ENCODE results near the gene MZB1. TPM values are rescaled to one million over a fixed set of nuclear protein-coding genes. Genes with fewer than 3 reads are reported as not detected.

The MZB1 gene
- total RNA-seq, 6 donors from 2014 or later: 1.5 to 30.7 (median 15.5) TPM

DNA sequence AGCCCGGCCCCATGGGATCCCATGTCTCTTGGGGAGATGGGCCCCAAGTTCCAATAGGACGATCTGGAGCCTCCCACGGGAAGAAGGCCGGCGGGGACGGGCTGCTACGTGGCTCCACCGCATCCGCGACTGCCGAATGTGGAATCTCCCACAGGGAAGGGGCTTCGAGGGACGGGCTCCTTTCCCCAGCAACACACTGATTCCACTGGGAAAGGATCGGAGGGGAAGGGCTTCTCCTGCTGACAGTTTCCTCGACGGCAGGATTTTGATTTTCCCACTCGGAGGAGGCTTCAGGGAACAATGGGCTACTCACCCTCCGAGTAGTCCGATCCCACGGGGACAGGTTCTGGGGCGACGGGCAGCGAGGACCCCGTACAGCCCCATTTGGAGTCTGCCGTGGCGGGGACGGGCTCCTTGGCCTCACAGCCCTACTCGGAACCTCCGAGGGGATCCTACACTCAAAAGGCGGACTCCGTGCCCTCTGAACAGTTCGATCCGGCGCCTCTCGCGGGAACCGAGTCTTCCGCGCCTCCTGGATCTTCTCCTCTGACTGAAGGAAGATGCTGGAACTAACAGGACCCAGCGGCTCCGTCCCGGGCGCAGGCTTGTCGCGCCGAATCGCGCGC, 3.9 kb upstream of the MZB1 start:
- Histone ChIP-seq H3K27me3 (peaks cover 0 to 31% (median 18%) of the 10 kb centered on the region in 4 donors), H3K9me3 (no peaks in the 10 kb centered on the region), H3K36me3 (no peaks in the 10 kb centered on the region), H3K27ac (peak overlapping the region in 1 of 4 donors; percentile 71), H3K4me3 (peak overlapping the region in 3 of 4 donors; percentile 49 to 65 (median 59)), H3K4me1 (peaks cover 14 to 46% (median 36%) of the 10 kb centered on the region in 4 donors)
- DNase-seq (no peak), ATAC-seq (ENCODE audit: low FRiP score in 2 of 2) (no peak)
- 23 to 26% methylated on average over 10 to 18 of the region's 49 CpGs for WGBS, 2 donors
- TF ChIP-seq POLR2AphosphoS5 (IDR thresholded peaks at IDR 0.05) (no peak), POLR2A (IDR thresholded peaks at IDR 0.05) (no peak), EP300 (IDR thresholded peaks at IDR 0.05) (no peak), CTCF (IDR thresholded peaks at IDR 0.05) (no peak)

DNA sequence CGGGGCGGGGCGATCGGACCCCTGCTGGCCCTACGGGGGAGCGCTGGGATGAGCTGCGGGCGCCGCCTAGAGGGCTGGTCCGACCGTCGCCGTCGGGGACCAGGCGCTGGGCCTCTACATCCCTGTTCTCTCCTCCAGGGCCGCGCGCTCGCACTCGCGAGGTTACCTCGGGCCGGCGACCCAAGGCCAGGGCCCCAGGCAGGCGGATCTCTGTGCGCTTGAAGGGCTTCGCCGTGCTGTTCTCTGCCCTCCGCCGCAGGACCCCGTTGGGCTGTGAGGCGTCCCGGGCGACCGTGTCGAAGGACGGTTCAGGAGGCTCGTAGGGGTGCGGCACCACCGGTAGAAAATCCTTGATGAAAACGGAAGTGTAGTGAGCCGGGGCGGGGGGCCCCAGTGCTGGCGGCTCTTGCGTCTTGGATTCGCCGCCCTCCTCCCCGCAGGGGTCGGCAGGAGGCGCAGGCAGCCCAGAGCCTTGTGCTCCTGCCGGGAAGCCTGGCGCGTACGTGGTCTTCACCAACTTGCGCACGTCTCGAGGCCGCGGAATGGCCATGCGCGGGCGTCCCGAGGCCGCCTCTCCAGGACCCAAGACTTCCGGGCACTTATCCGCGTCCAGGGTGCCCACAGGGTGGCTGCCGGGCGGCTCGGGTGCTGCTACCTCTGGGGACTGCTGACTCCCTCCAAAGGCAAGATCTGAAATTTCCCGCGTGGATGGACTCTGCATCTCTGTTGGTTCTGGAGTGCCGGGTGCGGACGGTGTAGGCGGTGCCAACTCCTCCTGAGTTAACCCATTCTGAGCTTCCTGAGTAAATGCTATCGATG, 3.2 kb upstream of the MZB1 start:
- ATAC-seq (ENCODE audit: low FRiP score in 2 of 2) (peak; percentile 68 to 78), DNase-seq (peak; percentile 77 to 94)
- peak overlapping the region; percentile 26 to 65 (median 54) for H3K4me3 ChIP-seq
- 10 to 13% methylated on average over 19 to 34 of the region's 77 CpGs for WGBS, 2 donors
- H3K27ac ChIP-seq: peak overlapping the region in 2 of 4 donors; percentile 56 to 71
- H3K4me1 ChIP-seq: peaks cover 14 to 53% (median 43%) of the 10 kb centered on the region in 4 donors
- H3K9me3 ChIP-seq: no peaks in the 10 kb centered on the region
- TF ChIP-seq CTCF (IDR thresholded peaks at IDR 0.05) (peak; percentile 44 to 87 (median 86)), POLR2AphosphoS5 (IDR thresholded peaks at IDR 0.05) (no peak), POLR2A (IDR thresholded peaks at IDR 0.05) (no peak)
- no peaks in the 10 kb centered on the region for H3K36me3 ChIP-seq
- peaks cover 0 to 31% (median 18%) of the 10 kb centered on the region in 4 donors for H3K27me3 ChIP-seq

DNA sequence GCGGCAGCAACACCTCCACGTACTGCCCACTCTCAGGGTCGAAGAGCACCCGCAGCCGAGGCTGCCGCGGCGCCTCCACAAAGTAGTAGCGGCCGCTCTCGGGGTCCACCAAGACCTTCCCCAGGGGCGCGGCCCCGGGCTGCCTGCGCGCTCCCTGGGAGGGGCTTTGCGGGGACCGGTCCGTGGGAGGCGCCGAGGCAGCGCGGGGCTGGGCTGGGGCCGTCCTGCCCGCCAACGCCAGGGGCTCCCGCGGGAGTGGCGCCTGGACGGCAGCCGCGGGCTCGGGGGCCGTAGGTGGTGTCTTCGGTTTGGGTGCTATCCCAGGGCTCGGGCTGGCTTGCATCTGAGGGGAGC, 2.6 kb upstream of the MZB1 start:
- Histone ChIP-seq H3K4me3 (peak overlapping the region in 3 of 4 donors; percentile 49 to 65 (median 59)), H3K36me3 (no peaks in the 10 kb centered on the region), H3K9me3 (no peaks in the 10 kb centered on the region), H3K27me3 (peaks cover 0 to 31% (median 18%) of the 10 kb centered on the region in 4 donors), H3K27ac (peak overlapping the region in 2 of 4 donors; percentile 56 to 71), H3K4me1 (peaks cover 14 to 56% (median 45%) of the 10 kb centered on the region in 4 donors)
- no peak for DNase-seq
- ATAC-seq (ENCODE audit: low FRiP score in 2 of 2): peak in 1 of 2 donors; percentile 4
- 13 to 22% methylated on average over 12 to 27 of the region's 36 CpGs for WGBS, 2 donors
- TF ChIP-seq POLR2A (IDR thresholded peaks at IDR 0.05): peak in 1 of 4 donors; percentile 15
- no peak for TF ChIP-seq CTCF (IDR thresholded peaks at IDR 0.05)

DNA sequence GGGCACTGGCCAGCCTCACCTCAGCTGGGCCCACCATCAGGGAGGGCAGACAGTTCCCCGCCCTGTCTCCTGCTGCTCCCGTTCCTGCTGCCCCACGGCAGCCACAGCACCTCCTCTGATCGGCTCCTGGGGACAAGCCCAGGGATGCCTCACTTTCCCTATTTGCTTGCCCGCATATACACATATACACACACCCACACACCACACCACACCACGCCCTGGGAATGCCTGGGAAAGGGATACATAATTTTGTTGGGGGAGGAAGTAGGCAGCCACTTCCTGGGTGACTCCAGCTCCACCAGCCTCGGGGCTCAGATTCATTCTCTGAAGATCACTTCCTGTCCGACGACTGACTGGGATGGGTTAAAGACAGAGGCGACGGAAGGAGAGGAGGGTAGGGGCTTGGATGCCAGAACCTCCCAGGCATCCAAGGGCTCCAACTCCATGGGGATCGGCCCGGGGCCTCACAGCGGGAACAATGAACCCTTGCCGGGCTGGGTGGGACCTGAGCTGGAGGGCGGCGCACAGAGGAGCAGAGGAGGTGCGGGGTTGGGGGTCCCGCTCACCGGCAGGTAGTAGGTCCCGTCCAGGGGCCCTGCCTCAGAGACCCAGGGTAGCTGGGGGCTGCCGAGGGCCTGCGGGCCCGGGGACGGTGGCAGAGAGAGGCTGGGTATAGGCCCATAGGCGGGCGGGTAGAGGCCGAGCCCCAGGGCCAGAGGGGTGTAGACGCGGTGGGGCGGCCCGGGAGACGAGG, 2.0 kb upstream of the MZB1 start:
- TF ChIP-seq EP300 (IDR thresholded peaks at IDR 0.05): no peak
- TF ChIP-seq POLR2AphosphoS5 (IDR thresholded peaks at IDR 0.05): no peak
- no peak for TF ChIP-seq POLR2A (IDR thresholded peaks at IDR 0.05)
- no peak for TF ChIP-seq CTCF (IDR thresholded peaks at IDR 0.05)
- Histone ChIP-seq H3K9me3 (no peaks in the 10 kb centered on the region), H3K4me3 (peak overlapping the region in 3 of 4 donors; percentile 49 to 65 (median 59)), H3K27me3 (peaks cover 0 to 31% (median 18%) of the 10 kb centered on the region in 4 donors), H3K4me1 (peaks cover 14 to 56% (median 45%) of the 10 kb centered on the region in 4 donors), H3K27ac (peak overlapping the region in 3 of 4 donors; percentile 38 to 71 (median 64)), H3K36me3 (no peaks in the 10 kb centered on the region)
- ATAC-seq (ENCODE audit: low FRiP score in 2 of 2) (no peak), DNase-seq (no peak)
- 50 to 73% methylated on average over 25 to 33 of the region's 33 CpGs for WGBS, 2 donors
